OCI-LY7 (cell line): ENCODE data around the gene CYP27C1. TPM values are rescaled to one million over a fixed set of nuclear protein-coding genes. Genes with fewer than 3 reads are reported as not detected.

Experiments
- BruUV-seq: library from RNA; stranded (reverse); fragments of 400-500 nt; replicated peaks from 2 replicates; lab custom pipeline; 2021; lab: Mats Ljungman, UMichigan
- CTCF ChIA-PET: fragments of 300-600 bp; sonication (Branson Sonifier 250); formaldehyde crosslinking; loops from one replicate; lab custom pipeline; 2022; ENCODE audit warnings: antibody characterized with exemption; ENCODE audit not compliant: unreplicated experiment; lab: Charles Lee
- POLR2A ChIA-PET: fragments of 300-600 bp; sonication (Branson Sonifier 250); formaldehyde crosslinking; loops from one replicate; lab custom pipeline; 2022; ENCODE audit warnings: antibody characterized with exemption; lab: Charles Lee
- DNase-seq: peaks from one replicate; pipeline ENCODE4 v3.0.0-alpha.2; 2015; ENCODE audit warnings: low spot score
- H2AFZ ChIP-seq: fragments of 200-600 bp; sonication (generic), shearing (Covaris generic); 2 replicates; pipeline ENCODE4 v1.6.1; 2014; ENCODE audit warnings: mild to moderate bottlenecking, antibody characterized with exemption, low read length, moderate library complexity
- H3K27ac ChIP-seq: fragments of 200-600 bp; sonication (generic); 2 replicates; pipeline ENCODE4 v1.5.1; 2014; ENCODE audit warnings: mixed run types, low read depth, mild to moderate bottlenecking, moderate library complexity, low read length, inconsistent platforms; ENCODE audit not compliant: poor library complexity, severe bottlenecking
- H3K36me3 ChIP-seq: fragments of 200-600 bp; sonication (generic); 2 replicates; pipeline ENCODE4 v1.6.1; 2014; ENCODE audit warnings: mild to moderate bottlenecking, antibody characterized with exemption, low read length, moderate library complexity, mixed read lengths; ENCODE audit not compliant: insufficient read depth
- H3K4me1 ChIP-seq: fragments of 200-600 bp; sonication (generic); 2 replicates; pipeline ENCODE4 v1.5.1; 2014; ENCODE audit warnings: mild to moderate bottlenecking, low read length; ENCODE audit not compliant: insufficient read depth, poor library complexity, severe bottlenecking
- H3K4me2 ChIP-seq: fragments of 200-600 bp; sonication (generic); 2 replicates; pipeline ENCODE4 v1.6.1; 2014; ENCODE audit warnings: mild to moderate bottlenecking, low read length
- H3K4me3 ChIP-seq: fragments of 200-600 bp; sonication (generic); 2 replicates; pipeline ENCODE4 v1.5.1; 2014; ENCODE audit warnings: mild to moderate bottlenecking, low read depth, low read length; ENCODE audit not compliant: poor library complexity, severe bottlenecking
- H3K79me2 ChIP-seq: fragments of 200-600 bp; sonication (generic); 2 replicates; pipeline ENCODE4 v1.6.1; 2016; ENCODE audit warnings: low read depth, mild to moderate bottlenecking, low read length, moderate library complexity, mixed read lengths; ENCODE audit not compliant: insufficient read depth
- H3K9me2 ChIP-seq: fragments of 200-600 bp; sonication (generic); 2 replicates; pipeline ENCODE4 v1.6.1; 2016; ENCODE audit warnings: mild to moderate bottlenecking, low read length, mixed read lengths; ENCODE audit not compliant: insufficient read depth
- H3K9me3 ChIP-seq: fragments of 200-600 bp; sonication (generic); 2 replicates; pipeline ENCODE4 v1.6.1; 2014; ENCODE audit warnings: mild to moderate bottlenecking, mixed run types, low read length, mixed read lengths
- H4K20me1 ChIP-seq: fragments of 200-600 bp; sonication (generic); 2 replicates; pipeline ENCODE4 v1.6.1; 2014; ENCODE audit warnings: mild to moderate bottlenecking, antibody characterized with exemption, low read length, moderate library complexity, mixed read lengths; ENCODE audit not compliant: insufficient read depth
- CTCF ChIP-seq: fragments of 200-600 bp; sonication (generic); conservative IDR thresholded peaks from 2 replicates; pipeline ENCODE4 v1.5.1; 2014; ENCODE audit warnings: mild to moderate bottlenecking, antibody characterized with exemption, low read length, moderate library complexity, mixed read lengths
- EZH2phosphoT487 ChIP-seq: fragments of 200-600 bp; sonication (generic); IDR thresholded peaks from 2 replicates; pipeline ENCODE4 v1.6.1; 2018; ENCODE audit warnings: low read depth, borderline replicate concordance, mild to moderate bottlenecking, mixed run types, antibody characterized with exemption, low read length, moderate library complexity, mixed read lengths
- intact Hi-C: fragments of 100-400 bp; cut with micrococcal nuclease; formaldehyde crosslinking; loops from one replicate; pipeline ENCODE4 v1.10.0; 2022; ENCODE audit not compliant: unreplicated experiment
- total RNA-seq, 2 experiments: library from RNA; depleted of rRNA in 1 of 2; stranded (reverse); fragments of >200 nt in 1 of 2; shearing (Covaris generic) in 1 of 2; gene quantifications; 2 replicates each; pipeline ENCODE4 v1.2.3, GENCODE V29; 2014 to 2022

The CYP27C1 gene
- total RNA-seq, 2 experiments from 2014 or later, result not detected

GRCh38 chr2:127187831-127188230, 32.3 kb downstream of the CYP27C1 start:
- Histone ChIP-seq H3K79me2 (no peaks in the 10 kb centered on the region), H3K36me3 (no peaks in the 10 kb centered on the region), H3K9me2 (no peaks in the 10 kb centered on the region), H3K27ac (no peak overlapping the region), H2AFZ (no peak overlapping the region), H3K9me3 (peaks cover 5% of the 10 kb centered on the region; the same call in 1 of the 2 replicates), H3K4me1 (no peaks in the 10 kb centered on the region), H4K20me1 (no peaks in the 10 kb centered on the region), H3K4me3 (no peak overlapping the region), H3K4me2 (no peak overlapping the region)
- ChIA-PET CTCF (no interaction called here), POLR2A (no interaction called here)
- DNase-seq, result no peak
- intact Hi-C loops, result no loop called here
- no TSS peak for BruUV-seq
- no peak for TF ChIP-seq CTCF
- TF ChIP-seq EZH2phosphoT487, result no peak

- POLR2A ChIA-PET, result no interaction called here
Measured at GRCh38 chr2:127187081-127187775, 32.9 kb downstream of the CYP27C1 start.

More at GRCh38 chr2:127187081-127187775, 32.9 kb downstream of the CYP27C1 start:
- intact Hi-C loops, result no loop called here
- TF ChIP-seq EZH2phosphoT487, result no peak
- TF ChIP-seq CTCF, result no peak
- no TSS peak for BruUV-seq
- DNase-seq, result no peak
- Histone ChIP-seq H3K4me2 (no peak overlapping the region), H3K27ac (no peak overlapping the region), H3K36me3 (no peaks in the 10 kb centered on the region), H4K20me1 (no peaks in the 10 kb centered on the region), H2AFZ (no peak overlapping the region), H3K4me3 (no peak overlapping the region), H3K79me2 (no peaks in the 10 kb centered on the region), H3K9me3 (peaks cover 5% of the 10 kb centered on the region; the same call in 1 of the 2 replicates), H3K4me1 (no peaks in the 10 kb centered on the region), H3K9me2 (no peaks in the 10 kb centered on the region)
- CTCF ChIA-PET, result no interaction called here
